Suprapubic skin (tissue), 4 donors: ENCODE measurements around the gene SLC8B1. TPM values are rescaled to one million over a fixed set of nuclear protein-coding genes. Genes with fewer than 3 reads are reported as not detected.

Source experiments
- DNase-seq, 2 donors: peaks; one replicate each; pipeline ENCODE4 v3.0.0-alpha.2; 2019; ENCODE audit warnings: low spot score in 2 of 2
- H3K27ac ChIP-seq: fragments of 200-600 bp; sonication (generic); one replicate; pipeline ENCODE4 v1.5.1; 2019
- H3K27me3 ChIP-seq: fragments of 200-600 bp; sonication (generic); one replicate; pipeline ENCODE4 v1.5.1; 2019
- H3K36me3 ChIP-seq: fragments of 200-600 bp; sonication (generic); one replicate; pipeline ENCODE4 v1.5.1; 2019
- H3K4me1 ChIP-seq: fragments of 200-600 bp; sonication (generic); one replicate; pipeline ENCODE4 v1.5.1; 2019
- H3K4me3 ChIP-seq: fragments of 200-600 bp; sonication (generic); one replicate; pipeline ENCODE4 v1.5.1; 2019; ENCODE audit warnings: mild to moderate bottlenecking
- H3K9me3 ChIP-seq: fragments of 200-600 bp; sonication (generic); one replicate; pipeline ENCODE4 v1.5.1; 2019
- CTCF ChIP-seq, 2 donors: fragments of 200-600 bp in 1 of 2; fragments of 450-650 bp in 1 of 2; sonication (generic) in 1 of 2; IDR thresholded peaks; one replicate each; pipeline ENCODE4 v1.5.1; 2016 to 2019; ENCODE audit warnings: antibody characterized with exemption in 2 of 2, mild to moderate bottlenecking in 1 of 2, moderate library complexity in 1 of 2
- EP300 ChIP-seq: sonication (generic); formaldehyde crosslinking; IDR thresholded peaks from one replicate; pipeline ENCODE4 v1.6.1; 2017; ENCODE audit warnings: antibody characterized with exemption
- POLR2A ChIP-seq, 2 donors: fragments of 450-650 bp; IDR thresholded peaks; one replicate each; pipeline ENCODE4 v1.6.1; 2017; ENCODE audit warnings: antibody characterized with exemption in 2 of 2, mild to moderate bottlenecking in 2 of 2, moderate library complexity in 2 of 2
- POLR2AphosphoS5 ChIP-seq, 3 donors: sonication (generic); formaldehyde crosslinking; IDR thresholded peaks; one replicate each; pipeline ENCODE4 v1.6.1; 2017; ENCODE audit warnings: antibody characterized with exemption in 3 of 3
- WGBS: methylation state at CpG from one replicate; pipeline ENCODE4 v1.1.5; 2018; 5-methylcytosine and 5-hydroxymethylcytosine counted together
- total RNA-seq, 4 donors: library from RNA; depleted of rRNA; stranded (reverse); fragments of >200 nt; gene quantifications; one replicate each; pipeline ENCODE4 v1.1.0, GENCODE V29; 2016

Gene SLC8B1
- total RNA-seq, 4 donors from 2014 or later: 29.1 to 70.2 (median 34.9) TPM

- 91% methylated on average over 17 of the region's 19 CpGs for WGBS
- no peak for TF ChIP-seq POLR2AphosphoS5 (IDR thresholded peaks at IDR 0.05)
- TF ChIP-seq CTCF (IDR thresholded peaks at IDR 0.05): no peak
- no peak for TF ChIP-seq EP300
- no peak for TF ChIP-seq POLR2A (IDR thresholded peaks at IDR 0.05)
- no peak overlapping the region for H3K4me3 ChIP-seq
- H3K27ac ChIP-seq: no peak overlapping the region
- H3K36me3 ChIP-seq: peaks cover 96% of the 10 kb centered on the region
- H3K27me3 ChIP-seq: no peaks in the 10 kb centered on the region
- H3K9me3 ChIP-seq: no peaks in the 10 kb centered on the region
- no peaks in the 10 kb centered on the region for H3K4me1 ChIP-seq
- no peak for DNase-seq
Observed at GRCh38 chr12:113287899-113288282, 47.0 kb downstream of the SLC8B1 start.

- TF ChIP-seq CTCF (IDR thresholded peaks at IDR 0.05) (no peak), POLR2AphosphoS5 (IDR thresholded peaks at IDR 0.05) (no peak), POLR2A (IDR thresholded peaks at IDR 0.05) (no peak), EP300 (no peak)
- no peak overlapping the region for H3K4me3 ChIP-seq
- 95% methylated on average over 20 of the region's 21 CpGs for WGBS
- DNase-seq: no peak
- peaks cover 90% of the 10 kb centered on the region for H3K36me3 ChIP-seq
- H3K27me3 ChIP-seq: no peaks in the 10 kb centered on the region
- no peaks in the 10 kb centered on the region for H3K9me3 ChIP-seq
- H3K27ac ChIP-seq: no peak overlapping the region
- H3K4me1 ChIP-seq: no peaks in the 10 kb centered on the region
Observed at GRCh38 chr12:113287146-113287898, 47.6 kb downstream of the SLC8B1 start.

GRCh38 chr12:113286712-113287111 is 48.2 kb downstream of the SLC8B1 start:
- Histone ChIP-seq H3K36me3 (peaks cover 84% of the 10 kb centered on the region), H3K4me3 (no peak overlapping the region), H3K27me3 (no peaks in the 10 kb centered on the region), H3K9me3 (no peaks in the 10 kb centered on the region), H3K27ac (no peak overlapping the region), H3K4me1 (no peaks in the 10 kb centered on the region)
- TF ChIP-seq CTCF (IDR thresholded peaks at IDR 0.05) (no peak), POLR2A (IDR thresholded peaks at IDR 0.05) (no peak), EP300 (no peak), POLR2AphosphoS5 (IDR thresholded peaks at IDR 0.05) (no peak)
- DNase-seq: no peak
- WGBS: 100% methylated on average over 4 of the region's 11 CpGs

GRCh38 chr12:113285679-113286610 is 49.0 kb downstream of the SLC8B1 start:
- no peak for DNase-seq
- Histone ChIP-seq H3K9me3 (no peaks in the 10 kb centered on the region), H3K27me3 (no peaks in the 10 kb centered on the region), H3K4me1 (no peaks in the 10 kb centered on the region), H3K4me3 (no peak overlapping the region), H3K36me3 (peaks cover 76% of the 10 kb centered on the region), H3K27ac (no peak overlapping the region)
- WGBS: 82% methylated on average over 11 of the region's 22 CpGs
- TF ChIP-seq CTCF (IDR thresholded peaks at IDR 0.05): no peak
- TF ChIP-seq POLR2AphosphoS5 (IDR thresholded peaks at IDR 0.05): no peak
- no peak for TF ChIP-seq EP300
- TF ChIP-seq POLR2A (IDR thresholded peaks at IDR 0.05): no peak

GRCh38 chr12:113284751-113285150 is 50.2 kb downstream of the SLC8B1 start:
- peaks cover 72% of the 10 kb centered on the region for H3K36me3 ChIP-seq
- no peaks in the 10 kb centered on the region for H3K9me3 ChIP-seq
- no peak for TF ChIP-seq POLR2A (IDR thresholded peaks at IDR 0.05)
- no peaks in the 10 kb centered on the region for H3K4me1 ChIP-seq
- H3K27ac ChIP-seq: no peak overlapping the region
- H3K4me3 ChIP-seq: no peak overlapping the region
- no peaks in the 10 kb centered on the region for H3K27me3 ChIP-seq
- WGBS: 89% methylated on average over 13 of the region's 13 CpGs
- DNase-seq: no peak
